ENCODE data around the gene STK40. TPM values are rescaled to one million over a fixed set of nuclear protein-coding genes. Genes with fewer than 3 reads are reported as not detected.

STK40 gene, protein sequence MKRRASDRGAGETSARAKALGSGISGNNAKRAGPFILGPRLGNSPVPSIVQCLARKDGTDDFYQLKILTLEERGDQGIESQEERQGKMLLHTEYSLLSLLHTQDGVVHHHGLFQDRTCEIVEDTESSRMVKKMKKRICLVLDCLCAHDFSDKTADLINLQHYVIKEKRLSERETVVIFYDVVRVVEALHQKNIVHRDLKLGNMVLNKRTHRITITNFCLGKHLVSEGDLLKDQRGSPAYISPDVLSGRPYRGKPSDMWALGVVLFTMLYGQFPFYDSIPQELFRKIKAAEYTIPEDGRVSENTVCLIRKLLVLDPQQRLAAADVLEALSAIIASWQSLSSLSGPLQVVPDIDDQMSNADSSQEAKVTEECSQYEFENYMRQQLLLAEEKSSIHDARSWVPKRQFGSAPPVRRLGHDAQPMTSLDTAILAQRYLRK
- 13.2 and 21.4 TPM in 2 replicates for total RNA-seq (2014; rRNA removed; shearing (Covaris generic))

DNA sequence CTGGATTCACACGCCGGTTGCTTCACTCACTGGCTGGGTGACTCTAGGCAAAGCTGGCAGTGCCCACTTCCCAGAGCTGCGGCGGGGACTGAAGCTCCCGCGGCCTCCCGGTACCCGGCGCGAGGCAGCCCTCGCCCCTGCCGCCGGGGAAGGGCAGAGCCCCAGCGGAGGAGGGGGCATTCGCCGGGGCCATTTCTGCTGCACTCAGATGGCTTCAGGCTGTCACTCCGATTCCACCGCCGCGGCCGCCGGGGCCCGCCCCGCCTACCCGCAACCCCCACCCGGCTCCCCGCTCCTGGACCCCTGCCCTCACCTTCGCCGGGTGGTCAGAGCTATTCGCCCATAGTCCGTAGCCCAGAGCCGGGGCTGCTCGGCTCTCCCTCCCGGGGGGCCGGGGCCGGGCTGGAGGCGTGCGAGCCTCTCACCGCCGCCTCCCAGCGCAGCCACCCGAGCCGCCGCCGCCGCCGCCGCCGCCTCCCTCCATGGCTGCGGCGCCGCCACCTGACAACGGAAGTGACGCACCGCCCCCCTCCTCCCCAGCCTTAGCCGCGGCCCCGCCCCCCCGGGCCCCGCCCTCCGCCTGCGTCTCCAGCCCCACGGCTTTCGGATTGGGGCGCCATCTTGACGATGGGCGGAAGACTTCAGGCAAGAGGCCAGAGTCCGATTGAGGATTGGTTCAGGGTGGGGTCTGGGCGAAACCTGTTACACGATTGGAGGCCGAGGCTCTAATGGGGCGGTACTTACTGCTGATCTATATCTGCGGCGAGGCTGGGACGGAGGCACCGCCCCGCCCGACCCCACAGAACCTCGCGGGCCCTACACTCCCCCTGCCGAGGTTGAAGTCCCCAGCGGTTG, at the start of gene STK40:
Gene STK40, minus strand, starts transcription at position 515 of the 855 bp plus-strand sequence. CDS start 24,592 bp downstream, outside the sequence.
- DNase-seq (ENCODE audit: low read depth): peak; percentile 99

DNA sequence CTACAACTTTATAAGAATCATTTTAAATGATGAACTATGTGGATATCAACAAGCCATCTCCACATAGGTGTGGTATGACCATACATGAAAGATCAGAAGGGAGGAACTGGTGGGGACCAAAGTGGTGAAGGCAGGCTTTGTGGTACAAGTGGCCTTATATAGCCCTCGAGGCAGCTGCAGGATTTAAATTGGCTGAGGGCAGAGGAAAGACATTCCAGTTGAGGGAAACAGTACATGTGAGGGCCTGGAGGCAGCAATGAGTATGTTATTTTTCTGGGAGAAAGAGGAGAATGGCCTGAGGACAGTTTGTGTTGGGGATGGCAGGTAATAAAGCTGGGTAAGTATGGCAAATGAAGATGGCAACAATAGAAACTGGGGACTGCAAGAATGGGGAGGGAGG, 47.4 kb upstream of the STK40 start:
- DNase-seq (ENCODE audit: low read depth): no peak

DNA sequence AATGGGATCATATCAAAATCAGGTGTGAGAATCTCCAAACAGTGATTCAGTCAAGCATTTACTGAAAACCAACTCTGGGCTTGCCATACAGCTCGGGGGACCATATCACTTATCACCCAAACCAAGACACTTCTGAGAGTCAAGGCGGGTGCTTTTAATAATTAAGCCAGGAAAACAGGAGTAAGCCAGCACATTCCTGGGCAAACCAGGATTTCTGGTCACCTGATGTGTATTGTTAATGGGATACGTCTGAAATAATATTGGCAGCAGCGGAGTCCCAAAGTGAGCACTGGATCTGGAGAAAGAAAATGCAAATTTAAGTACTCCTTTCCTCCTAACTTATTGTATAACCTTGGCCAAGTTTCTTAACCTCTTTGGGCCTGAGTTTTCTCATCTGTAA, 46.9 kb upstream of the STK40 start:
- no peak for DNase-seq (ENCODE audit: low read depth)

DNA sequence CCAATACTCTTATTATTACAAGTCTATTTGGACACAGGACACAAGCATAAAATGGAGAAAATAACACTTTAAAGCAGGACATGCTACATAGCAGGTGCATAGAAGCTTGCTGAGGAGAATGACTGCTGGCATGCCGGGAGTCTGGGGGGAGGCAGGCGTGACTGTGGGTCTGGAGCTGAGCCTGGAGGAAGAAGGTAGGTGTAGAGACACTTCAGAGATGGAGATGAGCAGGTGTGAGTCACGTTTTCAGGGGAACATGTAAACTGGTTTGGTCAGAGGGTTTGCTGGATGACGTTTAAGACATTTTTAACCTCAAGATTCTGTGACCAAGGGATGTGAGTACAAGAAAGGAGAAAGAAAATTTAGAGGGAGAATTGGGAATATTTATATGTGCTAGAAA, 40.1 kb upstream of the STK40 start:
- peak; percentile 13 for DNase-seq (ENCODE audit: low read depth)

DNA sequence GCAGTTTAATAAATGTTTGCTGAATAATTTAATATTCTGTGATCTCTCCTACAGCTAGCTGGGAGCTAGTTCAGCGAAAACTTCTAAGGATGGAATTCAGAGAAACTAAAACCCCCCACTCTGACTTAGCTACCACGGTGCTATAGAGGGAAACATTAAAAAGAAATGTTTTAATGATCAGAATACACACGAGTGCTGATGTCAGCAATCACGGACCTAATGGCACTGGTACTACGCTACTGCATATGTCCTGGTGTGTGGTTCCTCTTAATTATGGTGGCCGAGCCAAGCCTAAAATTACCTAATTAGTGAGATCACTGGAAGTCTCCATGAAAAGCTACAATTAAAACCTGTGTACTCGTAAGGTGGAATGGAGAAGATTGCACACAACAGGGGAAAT, 35.9 kb upstream of the STK40 start:
- no peak for DNase-seq (ENCODE audit: low read depth)

DNA sequence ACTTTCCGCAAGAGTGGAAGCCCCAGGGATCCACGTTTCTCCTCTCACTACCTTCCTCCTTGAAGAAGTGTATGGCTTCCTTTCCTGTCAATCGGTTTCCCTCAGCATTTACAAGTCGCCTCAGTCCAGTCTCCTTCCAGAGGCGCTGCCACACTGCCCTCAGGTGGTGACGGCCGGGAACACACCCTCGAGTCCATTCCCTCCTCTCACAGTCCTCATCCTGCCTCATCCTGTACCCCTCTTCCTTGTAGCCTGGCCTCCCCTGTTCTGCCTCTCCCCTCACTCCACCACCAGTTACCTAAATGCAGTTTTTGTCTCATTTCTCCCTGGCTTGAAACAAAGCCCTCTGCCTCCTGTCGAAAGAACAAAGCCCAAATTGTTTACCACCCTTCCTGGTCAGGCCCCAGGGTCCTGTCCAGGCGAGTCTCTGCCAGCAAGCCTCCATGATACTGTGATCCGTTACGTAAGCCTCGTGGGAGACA, 35.2 kb upstream of the STK40 start:
- DNase-seq (ENCODE audit: low read depth): peak; percentile 82

DNA sequence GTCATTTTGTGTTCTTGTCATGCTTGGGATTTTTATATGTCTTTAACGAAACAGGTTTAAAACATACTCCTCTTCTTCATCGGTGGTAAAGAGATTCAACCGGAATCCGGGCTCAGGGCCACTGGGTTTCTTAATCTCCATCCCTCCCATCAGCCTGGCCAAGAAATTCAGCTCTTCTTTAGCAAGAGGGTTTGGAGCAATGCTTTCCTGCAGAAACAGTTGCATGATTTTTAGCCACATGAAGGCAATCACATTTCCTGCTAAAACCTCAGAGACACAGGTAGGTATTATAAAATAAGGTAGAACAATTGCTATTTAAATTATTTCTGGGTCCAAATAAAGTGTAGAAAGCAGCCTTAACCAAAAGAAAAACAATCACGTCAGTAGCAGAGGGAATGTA, 34.7 kb upstream of the STK40 start:
- no peak for DNase-seq (ENCODE audit: low read depth)

DNA sequence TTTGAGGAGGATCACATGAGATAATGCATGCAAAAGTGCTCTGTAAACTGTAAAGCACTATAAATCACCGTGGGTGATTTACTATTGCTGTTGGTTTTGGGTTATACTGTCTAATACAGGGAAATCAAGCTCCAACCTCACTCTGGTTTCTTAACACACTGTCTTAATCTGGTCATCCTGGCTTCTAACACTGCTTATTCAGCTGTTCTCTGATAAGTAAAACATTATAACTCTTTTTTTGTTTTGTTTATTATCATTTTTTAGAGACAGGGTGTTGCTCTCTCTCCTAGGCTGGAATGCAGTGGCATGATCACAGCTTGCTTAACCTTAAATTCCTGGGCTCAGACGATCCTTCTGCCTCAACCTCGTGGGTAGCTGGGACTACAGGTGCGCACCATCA, 33.8 kb upstream of the STK40 start:
- no peak for DNase-seq (ENCODE audit: low read depth)

DNA sequence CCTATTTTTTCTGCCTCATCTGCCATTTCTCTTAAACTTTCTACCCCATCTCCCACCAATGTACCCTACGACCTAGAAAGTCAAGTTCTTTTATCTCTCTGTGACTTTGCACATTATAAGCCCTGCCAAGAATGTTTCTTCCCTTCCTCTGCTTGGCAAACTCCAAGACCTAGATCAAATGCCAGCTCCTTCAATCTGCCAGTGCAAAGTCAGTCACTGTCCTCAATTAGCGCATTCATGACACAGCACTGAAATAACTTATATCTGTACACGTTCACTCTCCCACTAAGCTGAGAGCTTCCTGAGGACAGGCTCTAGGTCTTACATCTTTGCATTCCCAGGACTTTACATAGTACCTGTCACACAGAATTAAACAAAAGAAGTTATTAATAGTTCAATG, 33.4 kb upstream of the STK40 start:
- DNase-seq (ENCODE audit: low read depth): no peak

DNA sequence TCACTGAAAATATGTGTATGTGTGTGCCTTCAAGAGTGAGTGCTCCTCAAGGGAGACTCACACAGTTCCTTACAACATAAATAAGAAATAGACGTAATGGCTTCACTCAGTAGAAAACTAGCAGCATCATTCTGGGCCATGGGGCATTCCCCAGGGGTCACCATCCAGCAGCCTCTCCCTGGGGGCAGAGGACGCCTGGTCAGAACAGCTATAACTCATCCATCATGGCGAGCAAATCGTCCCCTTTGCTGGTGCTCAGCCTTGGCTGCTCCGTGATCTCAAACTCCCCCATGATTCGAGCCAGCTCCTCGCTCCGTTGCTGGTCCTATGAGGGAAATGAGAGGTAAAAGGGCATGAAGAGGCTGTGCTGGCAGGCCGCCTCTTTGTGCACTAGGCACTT, 32.2 kb upstream of the STK40 start:
- DNase-seq (ENCODE audit: low read depth): no peak

DNA sequence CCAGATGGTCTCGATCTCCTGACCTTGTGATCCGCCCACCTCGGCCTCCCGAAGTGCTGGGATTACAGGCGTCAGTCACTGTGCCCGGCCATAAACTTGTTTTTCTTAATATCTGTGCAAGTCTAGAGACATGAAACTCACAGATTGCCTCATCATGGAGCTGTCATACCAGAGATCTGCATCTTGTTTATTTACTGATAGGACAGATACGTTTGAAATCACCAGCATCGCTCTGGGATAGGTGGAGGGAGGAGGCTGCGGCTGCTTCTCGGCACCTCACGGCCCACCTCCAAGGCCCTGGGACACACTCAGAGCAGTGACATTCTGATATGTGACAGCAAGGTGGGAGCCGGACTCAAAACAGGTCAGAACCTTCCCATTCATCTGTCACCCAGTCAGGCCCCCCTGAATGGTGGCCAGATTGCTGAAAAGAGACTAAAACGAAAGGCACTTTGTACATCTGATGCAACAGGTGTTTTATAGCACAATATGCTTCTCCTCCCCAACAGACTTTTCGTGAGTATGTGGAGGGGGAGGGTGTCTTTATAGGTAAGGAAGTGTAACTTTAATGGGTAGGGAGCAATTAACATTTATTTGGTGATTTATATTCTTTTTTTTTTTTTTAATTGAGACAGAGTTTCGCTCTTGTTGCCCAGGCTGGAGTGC, 30.1 kb upstream of the STK40 start:
- DNase-seq (ENCODE audit: low read depth): no peak

DNA sequence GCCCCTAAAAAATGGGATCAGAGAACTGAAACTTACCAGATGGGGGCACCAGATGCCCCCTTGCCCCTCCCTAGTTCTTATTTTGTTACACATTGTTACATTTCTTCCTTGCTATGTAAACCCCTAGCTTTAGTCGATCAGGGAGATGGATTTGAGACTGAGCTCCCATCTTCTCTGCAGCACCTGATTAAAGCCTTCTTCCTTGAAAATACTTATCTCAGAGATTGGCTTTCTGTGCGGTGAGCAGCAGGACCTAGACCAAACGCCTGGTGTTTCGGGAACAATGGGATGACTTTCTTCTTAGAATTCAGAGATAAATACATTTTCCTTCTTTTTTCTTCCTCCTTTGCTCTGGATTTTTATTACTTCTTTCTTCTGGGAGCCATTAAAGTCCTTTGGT, 28.7 kb upstream of the STK40 start:
- no peak for DNase-seq (ENCODE audit: low read depth)

DNA sequence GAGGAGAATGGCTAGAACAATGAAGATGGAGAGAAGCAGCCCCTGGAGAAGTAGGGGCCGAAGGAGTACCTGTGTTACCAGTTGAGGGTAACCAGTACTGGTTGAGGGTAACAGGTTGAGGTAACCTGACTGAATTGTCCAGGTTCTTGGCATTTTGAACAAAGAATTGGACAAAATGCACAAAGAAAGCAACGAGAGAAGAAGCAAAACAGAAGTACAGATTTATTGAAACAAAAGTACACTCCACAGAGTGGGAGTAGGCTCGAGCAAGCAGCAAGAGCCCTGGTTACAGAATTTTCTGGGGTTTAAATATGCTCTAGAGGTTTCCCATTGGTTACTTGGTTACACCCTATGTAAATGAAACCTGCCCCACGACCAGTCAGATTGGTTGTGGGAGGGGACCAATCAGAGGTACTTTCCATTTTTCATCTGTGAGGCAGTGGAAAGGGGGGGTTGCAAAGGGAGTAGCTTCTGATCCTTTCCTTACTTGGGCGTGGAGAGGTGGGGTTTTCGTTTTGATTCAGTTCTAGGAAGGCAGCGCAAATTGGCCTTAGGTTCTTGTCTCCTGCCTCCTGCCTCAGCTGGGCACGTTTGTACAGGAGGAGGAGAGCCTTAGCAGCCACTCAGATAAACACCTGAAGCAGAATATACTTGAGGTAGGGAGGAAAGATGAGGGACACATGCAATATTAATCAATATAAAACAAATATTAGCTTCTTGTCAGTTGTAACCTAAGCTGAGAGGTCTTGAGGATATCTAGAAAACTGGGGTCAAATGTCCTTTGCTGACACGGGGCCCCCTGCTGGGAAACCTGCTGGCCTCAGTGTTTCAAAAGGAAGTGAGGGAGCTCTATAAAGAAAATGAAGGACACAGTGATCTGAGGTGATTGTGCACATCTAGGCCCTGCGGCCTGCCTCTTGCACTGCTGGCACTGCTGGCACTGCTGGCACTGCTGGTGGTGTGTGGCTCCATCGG, 26.2 kb upstream of the STK40 start:
- peak; percentile 46 for DNase-seq (ENCODE audit: low read depth)

DNA sequence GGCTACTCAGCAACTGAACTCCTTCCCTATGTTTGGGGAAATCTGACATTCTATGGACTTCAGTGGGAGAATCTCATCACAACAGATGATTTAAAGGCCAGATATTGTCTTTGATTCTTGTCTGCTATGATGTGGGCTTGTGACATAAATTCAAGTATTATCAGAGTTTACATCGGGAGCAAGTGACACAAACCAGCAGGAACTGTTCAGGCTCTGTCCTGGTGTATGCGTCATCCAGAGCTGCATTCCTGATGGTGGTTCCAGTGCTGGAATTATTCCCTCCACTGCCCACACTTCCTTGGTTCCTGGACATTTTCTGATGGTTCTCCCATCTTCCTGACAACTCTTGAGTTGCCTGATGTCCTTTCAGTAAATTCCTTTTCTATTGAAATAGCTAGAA, 22.8 kb upstream of the STK40 start:
- peak; percentile 85 for DNase-seq (ENCODE audit: low read depth)

DNA sequence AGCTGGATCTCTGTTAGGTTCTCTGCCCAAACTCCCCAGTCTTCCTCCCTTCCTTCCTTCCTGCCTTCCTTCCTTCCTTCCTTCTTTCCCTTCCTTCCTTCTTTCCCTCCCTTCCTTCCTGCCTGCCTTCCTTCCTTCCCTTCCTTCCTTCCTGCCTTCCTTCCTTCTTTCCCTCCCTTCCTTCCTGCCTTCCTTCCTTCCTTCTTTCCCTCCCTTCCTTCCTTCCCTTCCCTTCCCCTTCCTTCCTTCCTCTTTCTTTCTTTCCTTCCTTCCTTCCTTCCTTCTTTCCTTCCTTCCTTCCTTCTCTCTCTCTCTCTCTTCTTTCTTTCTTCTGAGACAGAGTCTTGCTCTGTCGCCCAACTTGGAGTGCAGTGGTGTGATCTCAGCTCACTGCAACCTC, 20.7 kb upstream of the STK40 start:
- no peak for DNase-seq (ENCODE audit: low read depth)

DNA sequence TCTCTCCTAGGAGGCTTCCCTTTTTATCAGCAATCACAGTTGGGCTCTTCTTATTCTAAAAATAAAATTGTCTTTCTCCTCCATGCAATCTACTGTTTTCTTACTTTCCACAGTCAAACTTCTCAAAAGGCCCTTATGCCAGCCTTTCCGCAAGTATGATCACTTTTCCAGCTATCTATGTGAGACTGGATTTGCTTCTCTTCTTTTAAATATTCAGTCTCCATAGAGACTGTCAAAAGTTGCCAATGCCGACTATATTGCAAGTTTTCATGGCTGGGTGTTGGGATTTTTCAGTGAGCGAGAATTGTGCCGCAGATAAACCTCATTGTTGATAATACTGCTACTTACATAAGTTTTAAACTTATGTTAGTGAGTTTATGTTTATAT, 16.8 kb upstream of the STK40 start:
- no peak for DNase-seq (ENCODE audit: low read depth)

DNA sequence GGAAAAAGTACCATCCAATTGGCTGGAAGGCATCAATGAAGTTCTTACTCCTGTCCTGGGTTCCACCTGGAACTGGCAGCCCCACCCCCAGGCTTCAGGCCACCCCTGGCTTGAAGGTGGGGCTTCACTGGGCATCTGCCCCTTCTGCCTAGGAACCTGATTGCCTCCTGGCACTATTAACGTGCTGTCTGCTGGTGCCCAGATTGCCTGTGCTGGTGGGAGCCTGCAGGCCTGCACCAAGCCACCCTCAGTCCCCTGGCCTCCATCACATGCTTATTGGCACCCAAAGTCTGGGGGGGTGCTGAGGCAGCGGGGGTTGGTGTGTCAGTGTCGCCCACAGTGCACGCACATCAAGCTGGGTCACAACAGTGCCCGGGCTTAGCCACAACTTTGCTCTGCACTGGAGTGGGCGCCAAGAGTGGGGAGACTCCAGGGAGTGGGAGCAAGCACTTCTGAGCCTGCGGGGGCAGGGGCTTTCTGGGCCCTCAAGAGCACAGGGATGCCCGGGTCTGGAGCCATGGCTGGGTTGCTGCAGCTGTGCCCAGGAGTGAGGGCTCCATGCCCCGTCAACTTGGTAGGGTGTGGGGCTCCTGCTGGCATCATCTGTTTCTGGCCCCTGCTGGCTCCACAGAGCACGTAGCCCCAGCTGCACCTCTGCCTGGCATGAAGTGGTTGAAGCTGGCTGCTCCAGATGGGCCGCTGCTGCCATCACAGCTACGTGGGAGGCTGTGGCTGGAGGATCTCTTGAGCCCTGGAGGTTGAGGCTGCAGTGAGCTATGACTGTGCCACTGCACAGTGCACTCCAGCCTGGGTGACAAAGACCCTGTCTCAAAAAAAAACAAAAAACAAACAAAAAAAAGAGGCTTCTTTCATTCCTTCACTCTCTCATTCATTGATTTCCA, 16.1 kb upstream of the STK40 start:
- DNase-seq (ENCODE audit: low read depth): no peak

DNA sequence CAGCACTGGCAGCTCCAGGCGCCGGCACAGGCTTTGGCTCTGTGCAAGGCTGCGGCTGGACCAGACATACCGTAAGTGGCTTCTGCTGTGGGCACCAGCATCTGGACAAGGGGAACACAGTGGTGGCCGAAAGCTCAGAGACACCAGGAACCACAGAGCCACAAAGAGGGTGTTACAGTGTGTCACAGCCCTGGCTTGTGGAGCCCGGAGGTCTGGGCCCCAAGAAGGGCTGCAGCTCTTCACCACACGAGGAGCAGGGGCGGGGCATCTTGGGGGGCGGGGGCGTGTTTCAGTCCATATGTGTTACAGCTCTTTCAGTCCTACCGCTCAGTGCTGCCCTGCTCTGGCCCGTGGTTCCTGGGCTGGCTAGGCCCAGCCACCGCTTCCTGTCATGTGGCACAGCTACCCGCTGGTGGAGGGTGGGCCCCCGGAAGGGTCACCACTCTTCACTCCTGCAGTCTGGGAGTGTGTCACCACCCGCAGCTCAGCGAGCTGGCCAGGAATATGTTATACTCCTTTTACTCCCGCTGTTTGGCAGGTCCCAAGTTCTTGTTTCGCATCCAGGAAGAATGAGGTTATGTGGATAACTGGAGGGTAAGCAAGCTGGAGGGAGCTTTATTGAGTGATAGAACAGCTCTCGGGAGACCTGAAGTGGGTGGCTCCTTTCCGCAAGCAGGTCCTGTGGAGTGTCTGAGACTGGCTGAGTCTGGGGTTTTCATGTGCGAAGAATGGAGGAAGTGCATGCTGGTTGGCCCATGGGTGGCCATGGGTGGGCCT, 15.3 kb upstream of the STK40 start:
- peak; percentile 15 for DNase-seq (ENCODE audit: low read depth)

DNA sequence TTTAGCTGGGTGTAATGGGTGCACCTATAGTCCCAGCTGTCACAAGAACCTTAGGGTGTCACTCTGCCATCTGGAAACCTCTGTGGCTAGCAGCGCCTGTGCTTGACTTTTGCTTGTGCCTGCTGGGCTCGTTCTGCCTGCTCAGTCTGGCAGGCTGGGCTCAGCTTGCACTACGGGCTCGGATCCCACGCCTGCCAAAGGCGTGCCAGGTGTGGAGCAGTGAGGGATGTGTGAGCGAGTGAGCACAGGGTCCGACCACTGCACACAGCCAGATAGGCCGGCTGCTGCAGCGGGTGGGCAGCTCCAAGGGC, 14.7 kb upstream of the STK40 start:
- no peak for DNase-seq (ENCODE audit: low read depth)

Measured in M059J (cell line).